ENCODE measurements around the gene MAPK8IP1.

- TF ChIP-seq CTCF (IDR thresholded peaks at IDR 0.05; ENCODE audit: low read depth, low read length, missing input control) (no peak), JUND (IDR thresholded peaks at IDR 0.05) (no peak)
Measured at GRCh38 chr11:45902452-45903380, 17.3 kb downstream of the MAPK8IP1 start.
